ENCODE results near the gene NUP37. TPM values are rescaled to one million over a fixed set of nuclear protein-coding genes. Genes with fewer than 3 reads are reported as not detected.

Gene NUP37
- polyA plus RNA-seq, 1 donor from 2014 or later = 21.6 TPM

DNA sequence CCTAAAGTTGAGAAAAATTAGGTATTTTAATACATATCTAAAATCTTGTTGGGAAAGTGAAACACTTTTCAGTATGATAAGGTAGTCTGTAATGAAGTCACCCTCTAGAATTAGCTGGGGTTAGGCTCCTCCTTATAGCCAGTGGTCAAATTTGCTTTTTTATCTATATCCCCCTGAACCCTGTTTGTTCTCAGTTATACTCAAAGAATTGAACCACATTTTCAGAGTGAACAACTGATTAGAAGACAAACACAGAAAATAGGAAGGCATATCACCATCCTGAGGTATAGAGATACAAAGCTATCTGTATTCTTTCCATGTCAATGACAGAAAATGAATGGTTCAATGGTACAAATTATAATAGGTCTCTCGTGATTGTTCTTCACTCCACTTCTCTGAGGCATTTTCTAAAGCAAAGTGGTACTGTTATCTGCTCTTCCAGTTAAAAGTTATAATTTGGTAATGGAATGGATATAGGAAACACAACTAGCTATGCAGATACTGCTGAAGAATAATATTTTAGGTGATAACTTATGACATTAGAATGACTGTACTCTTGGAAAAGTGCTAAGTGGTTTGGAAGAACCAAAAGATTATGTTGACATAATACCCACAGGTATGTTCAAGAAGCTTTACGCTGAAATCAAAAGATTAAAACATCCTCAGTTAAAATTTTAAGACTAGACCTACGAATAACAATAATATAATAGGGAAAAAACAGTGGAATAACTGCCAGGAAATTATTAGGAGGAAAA, 85.7 kb downstream of the NUP37 start:
- Histone ChIP-seq H3K9me3 (ENCODE audit: low read length) (no peaks in the 10 kb centered on the region), H3K27ac (ENCODE audit: low read length) (no peak overlapping the region), H4K20me1 (ENCODE audit: insufficient read depth) (no peaks in the 10 kb centered on the region), H3K9me2 (ENCODE audit: insufficient read depth, low read length) (no peaks in the 10 kb centered on the region), H3K79me2 (replicated peaks; ENCODE audit: insufficient read depth, low read length) (no peaks in the 10 kb centered on the region), H3K4me3 (ENCODE audit: low read length) (no peak overlapping the region), H2AFZ (ENCODE audit: low read depth, low read length) (no peak overlapping the region), H3K36me3 (ENCODE audit: insufficient read depth, low read length) (no peaks in the 10 kb centered on the region), H3K27me3 (ENCODE audit: insufficient read depth, low read depth, low read length) (no peaks in the 10 kb centered on the region), H3F3A (ENCODE audit: insufficient read depth, low read length, poor library complexity, severe bottlenecking) (no peaks in the 10 kb centered on the region), H3K4me2 (ENCODE audit: low read length) (no peak overlapping the region), H3K9ac (ENCODE audit: low read length) (no peak overlapping the region)
- TF ChIP-seq EZH2 (IDR thresholded peaks at IDR 0.05; ENCODE audit: borderline replicate concordance, insufficient read depth, low read length, poor library complexity, severe bottlenecking) (no peak), RAD21 (conservative IDR thresholded peaks at IDR 0.05) (no peak), MXI1 (conservative IDR thresholded peaks at IDR 0.05; ENCODE audit: poor library complexity, severe bottlenecking) (no peak), POLR2AphosphoS5 (IDR thresholded peaks at IDR 0.05) (no peak), EP300 (conservative IDR thresholded peaks at IDR 0.05; ENCODE audit: poor library complexity, severe bottlenecking) (no peak), SMC3 (conservative IDR thresholded peaks at IDR 0.05; ENCODE audit: poor library complexity) (no peak), TAF1 (IDR thresholded peaks at IDR 0.05; ENCODE audit: low read depth) (no peak)
- TF ChIP-seq, protein P1, sequence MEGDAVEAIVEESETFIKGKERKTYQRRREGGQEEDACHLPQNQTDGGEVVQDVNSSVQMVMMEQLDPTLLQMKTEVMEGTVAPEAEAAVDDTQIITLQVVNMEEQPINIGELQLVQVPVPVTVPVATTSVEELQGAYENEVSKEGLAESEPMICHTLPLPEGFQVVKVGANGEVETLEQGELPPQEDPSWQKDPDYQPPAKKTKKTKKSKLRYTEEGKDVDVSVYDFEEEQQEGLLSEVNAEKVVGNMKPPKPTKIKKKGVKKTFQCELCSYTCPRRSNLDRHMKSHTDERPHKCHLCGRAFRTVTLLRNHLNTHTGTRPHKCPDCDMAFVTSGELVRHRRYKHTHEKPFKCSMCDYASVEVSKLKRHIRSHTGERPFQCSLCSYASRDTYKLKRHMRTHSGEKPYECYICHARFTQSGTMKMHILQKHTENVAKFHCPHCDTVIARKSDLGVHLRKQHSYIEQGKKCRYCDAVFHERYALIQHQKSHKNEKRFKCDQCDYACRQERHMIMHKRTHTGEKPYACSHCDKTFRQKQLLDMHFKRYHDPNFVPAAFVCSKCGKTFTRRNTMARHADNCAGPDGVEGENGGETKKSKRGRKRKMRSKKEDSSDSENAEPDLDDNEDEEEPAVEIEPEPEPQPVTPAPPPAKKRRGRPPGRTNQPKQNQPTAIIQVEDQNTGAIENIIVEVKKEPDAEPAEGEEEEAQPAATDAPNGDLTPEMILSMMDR (IDR thresholded peaks at IDR 0.05; ENCODE audit: poor library complexity, severe bottlenecking) = no peak
- TF ChIP-seq, protein P2, sequence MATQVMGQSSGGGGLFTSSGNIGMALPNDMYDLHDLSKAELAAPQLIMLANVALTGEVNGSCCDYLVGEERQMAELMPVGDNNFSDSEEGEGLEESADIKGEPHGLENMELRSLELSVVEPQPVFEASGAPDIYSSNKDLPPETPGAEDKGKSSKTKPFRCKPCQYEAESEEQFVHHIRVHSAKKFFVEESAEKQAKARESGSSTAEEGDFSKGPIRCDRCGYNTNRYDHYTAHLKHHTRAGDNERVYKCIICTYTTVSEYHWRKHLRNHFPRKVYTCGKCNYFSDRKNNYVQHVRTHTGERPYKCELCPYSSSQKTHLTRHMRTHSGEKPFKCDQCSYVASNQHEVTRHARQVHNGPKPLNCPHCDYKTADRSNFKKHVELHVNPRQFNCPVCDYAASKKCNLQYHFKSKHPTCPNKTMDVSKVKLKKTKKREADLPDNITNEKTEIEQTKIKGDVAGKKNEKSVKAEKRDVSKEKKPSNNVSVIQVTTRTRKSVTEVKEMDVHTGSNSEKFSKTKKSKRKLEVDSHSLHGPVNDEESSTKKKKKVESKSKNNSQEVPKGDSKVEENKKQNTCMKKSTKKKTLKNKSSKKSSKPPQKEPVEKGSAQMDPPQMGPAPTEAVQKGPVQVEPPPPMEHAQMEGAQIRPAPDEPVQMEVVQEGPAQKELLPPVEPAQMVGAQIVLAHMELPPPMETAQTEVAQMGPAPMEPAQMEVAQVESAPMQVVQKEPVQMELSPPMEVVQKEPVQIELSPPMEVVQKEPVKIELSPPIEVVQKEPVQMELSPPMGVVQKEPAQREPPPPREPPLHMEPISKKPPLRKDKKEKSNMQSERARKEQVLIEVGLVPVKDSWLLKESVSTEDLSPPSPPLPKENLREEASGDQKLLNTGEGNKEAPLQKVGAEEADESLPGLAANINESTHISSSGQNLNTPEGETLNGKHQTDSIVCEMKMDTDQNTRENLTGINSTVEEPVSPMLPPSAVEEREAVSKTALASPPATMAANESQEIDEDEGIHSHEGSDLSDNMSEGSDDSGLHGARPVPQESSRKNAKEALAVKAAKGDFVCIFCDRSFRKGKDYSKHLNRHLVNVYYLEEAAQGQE (IDR thresholded peaks at IDR 0.05; ENCODE audit: borderline replicate concordance) = no peak

DNA sequence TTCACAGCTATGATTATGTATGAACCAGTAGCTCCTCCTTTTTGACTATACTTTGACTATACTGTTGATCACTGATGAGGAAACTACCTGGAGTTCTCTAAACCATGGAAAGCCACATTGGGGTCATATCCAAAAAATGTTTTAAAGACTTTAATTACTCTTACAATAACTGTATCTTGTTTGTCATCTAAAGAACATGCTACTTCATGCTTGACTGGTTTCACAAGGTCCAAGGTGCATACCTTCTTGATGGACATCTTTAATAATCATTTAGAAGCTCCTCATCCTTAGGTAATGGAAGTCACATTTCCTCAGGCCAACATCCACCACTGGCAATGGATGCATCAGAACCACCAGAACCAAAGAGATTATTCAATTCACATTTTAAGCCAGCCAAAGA, 88.1 kb downstream of the NUP37 start:
- Histone ChIP-seq H3K27me3 (ENCODE audit: insufficient read depth, low read depth, low read length) (no peaks in the 10 kb centered on the region), H4K20me1 (ENCODE audit: insufficient read depth) (no peaks in the 10 kb centered on the region), H3K9me2 (ENCODE audit: insufficient read depth, low read length) (no peaks in the 10 kb centered on the region), H2AFZ (ENCODE audit: low read depth, low read length) (no peak overlapping the region), H3F3A (ENCODE audit: insufficient read depth, low read length, poor library complexity, severe bottlenecking) (no peaks in the 10 kb centered on the region), H3K27ac (ENCODE audit: low read length) (no peak overlapping the region), H3K4me3 (ENCODE audit: low read length) (no peak overlapping the region), H3K9me3 (ENCODE audit: low read length) (no peaks in the 10 kb centered on the region), H3K79me2 (replicated peaks; ENCODE audit: insufficient read depth, low read length) (no peaks in the 10 kb centered on the region), H3K36me3 (ENCODE audit: insufficient read depth, low read length) (no peaks in the 10 kb centered on the region), H3K9ac (ENCODE audit: low read length) (no peak overlapping the region), H3K4me2 (ENCODE audit: low read length) (no peak overlapping the region)
- TF ChIP-seq EP300 (conservative IDR thresholded peaks at IDR 0.05; ENCODE audit: poor library complexity, severe bottlenecking) = no peak
- TF ChIP-seq SMC3 (conservative IDR thresholded peaks at IDR 0.05; ENCODE audit: poor library complexity) = no peak
- no peak for TF ChIP-seq RAD21 (conservative IDR thresholded peaks at IDR 0.05)
- no peak for TF ChIP-seq POLR2AphosphoS5 (IDR thresholded peaks at IDR 0.05)
- TF ChIP-seq, protein P1 (IDR thresholded peaks at IDR 0.05; ENCODE audit: poor library complexity, severe bottlenecking) = no peak
- TF ChIP-seq, protein P2 (IDR thresholded peaks at IDR 0.05; ENCODE audit: borderline replicate concordance) = no peak
- TF ChIP-seq MXI1 (conservative IDR thresholded peaks at IDR 0.05; ENCODE audit: poor library complexity, severe bottlenecking) = no peak
- no peak for TF ChIP-seq TAF1 (IDR thresholded peaks at IDR 0.05; ENCODE audit: low read depth)
- TF ChIP-seq EZH2 (IDR thresholded peaks at IDR 0.05; ENCODE audit: borderline replicate concordance, insufficient read depth, low read length, poor library complexity, severe bottlenecking) = no peak

All from neural cell (in vitro differentiated cells).